ENCODE measurements around the gene PHF10.
"Not testable (repeated sequence)": the region's sequence is repeated elsewhere in the genome, so short reads cannot be mapped to it uniquely, and the experiment has no call there.

Gene PHF10

DNA sequence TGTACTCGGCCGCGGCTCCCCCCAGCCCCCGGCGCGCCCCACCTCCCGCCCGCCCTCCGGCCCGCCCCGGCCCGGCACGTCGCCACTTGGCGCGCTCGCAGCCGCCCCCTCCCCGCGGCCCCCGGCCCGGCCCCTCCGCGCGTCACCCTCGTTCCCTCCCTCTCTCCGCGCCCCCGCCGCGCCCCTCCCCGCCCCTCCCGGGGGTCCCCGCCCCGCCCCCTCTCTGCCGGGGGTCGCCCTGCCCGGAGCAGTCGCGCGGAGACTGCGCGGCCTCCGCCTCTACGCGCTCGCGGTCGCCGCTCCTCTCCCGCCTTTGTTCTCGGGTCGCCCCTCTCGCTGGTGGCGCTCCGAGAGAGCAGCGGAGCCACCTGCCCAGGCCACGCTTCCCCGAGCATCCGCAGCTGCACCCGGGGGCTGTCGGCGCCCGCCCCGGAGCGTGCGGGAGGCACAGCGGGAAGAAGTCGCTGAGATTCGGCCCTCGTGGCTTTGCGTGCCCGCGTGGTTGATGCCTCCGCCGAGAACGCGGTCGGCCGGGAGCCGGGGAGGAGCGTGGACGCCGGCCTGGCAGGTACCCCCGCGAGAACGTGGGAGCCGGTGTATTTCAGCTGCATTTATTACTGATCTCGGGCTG, at the start of gene PHF10:
PHF10 (minus strand) TSS at position 7 of the 631 bp plus-strand sequence. CDS start 569 bp downstream, outside the sequence.
- DNase-seq = peak; percentile 71

DNA sequence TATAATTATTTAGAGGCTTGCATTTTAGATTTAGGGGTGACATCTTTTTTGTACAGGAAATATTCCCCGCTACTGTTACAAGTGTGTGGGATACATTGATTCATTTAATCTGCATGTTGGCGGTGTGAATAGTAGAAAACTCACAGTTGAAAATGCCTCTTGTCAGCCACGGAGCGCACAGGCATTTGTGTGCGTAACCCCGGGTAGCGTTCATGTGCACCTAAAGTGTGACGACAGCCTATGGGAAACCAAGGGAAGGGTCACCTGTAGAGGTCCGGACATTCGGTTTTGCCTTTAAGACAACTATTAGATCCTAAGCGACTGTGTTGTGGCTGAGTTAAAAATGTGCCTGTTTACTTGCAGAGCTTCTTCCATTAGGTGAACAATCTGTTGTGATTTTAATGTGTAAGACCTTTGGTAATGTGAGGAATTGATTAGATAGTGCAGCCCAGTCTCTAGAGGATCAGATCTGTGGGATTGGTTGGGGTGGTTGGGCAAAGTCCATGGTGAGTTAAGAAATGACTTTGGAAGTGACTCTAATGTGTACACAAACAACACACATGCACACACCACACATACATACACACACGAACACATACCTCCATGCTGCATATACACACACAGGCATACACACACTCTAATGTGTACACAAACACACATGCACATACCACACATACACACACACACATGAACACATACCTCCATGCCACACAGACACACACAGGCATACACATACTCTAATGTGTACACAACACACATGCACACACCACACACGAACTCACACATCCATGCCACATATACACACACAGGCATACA, 42.8 kb upstream of the PHF10 start:
- no peak for DNase-seq

- no peak for DNase-seq
Measured at GRCh38 chr6:169766232-169766631, 41.9 kb upstream of the PHF10 start.

DNA sequence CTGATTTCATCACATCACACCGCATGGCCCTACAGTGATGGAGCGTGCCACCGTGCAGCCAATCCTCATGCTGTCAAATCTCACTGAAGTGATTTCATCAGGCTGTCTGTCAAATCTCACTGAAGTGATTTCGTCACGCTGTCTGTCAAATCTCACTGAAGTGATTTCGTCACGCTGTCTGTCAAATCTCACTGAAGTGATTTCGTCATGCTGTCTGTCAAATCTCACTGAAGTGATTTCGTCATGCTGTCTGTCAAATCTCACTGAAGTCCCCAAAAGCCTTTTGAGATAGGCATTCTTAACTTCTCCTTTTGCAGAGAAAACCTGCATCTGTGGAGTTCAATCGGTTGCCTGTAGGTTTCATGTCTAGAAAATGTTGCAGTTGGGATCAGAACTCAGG, 41.5 kb upstream of the PHF10 start:
- DNase-seq = not testable (repeated sequence)

GRCh38 chr6:169763881-169764280, 39.6 kb upstream of the PHF10 start:
- DNase-seq = no peak

DNA sequence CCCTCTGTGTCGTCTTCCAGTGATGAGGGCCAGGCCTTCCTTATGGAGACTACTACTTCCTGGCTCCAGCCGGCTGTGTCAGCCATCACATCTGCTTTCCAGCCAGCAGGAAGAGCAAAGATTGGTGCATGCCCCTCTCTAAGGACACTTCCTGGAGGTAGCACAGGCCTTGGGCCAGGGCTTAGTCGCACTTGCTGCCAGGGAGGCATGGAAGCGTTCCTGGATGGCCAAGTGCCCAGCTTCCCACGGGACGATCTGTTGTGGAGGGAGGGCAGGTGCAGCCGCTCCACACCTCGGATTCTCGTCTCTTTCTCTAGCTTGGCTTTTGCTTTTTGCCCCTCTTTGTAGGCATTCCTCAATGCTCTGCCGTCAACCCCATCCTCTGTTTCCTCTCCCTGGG, 39.0 kb upstream of the PHF10 start:
- DNase-seq = no peak

- DNase-seq = no peak
Measured at GRCh38 chr6:169755162-169755561, 30.9 kb upstream of the PHF10 start.

- DNase-seq = no peak
Measured at GRCh38 chr6:169752074-169752623, 27.8 kb upstream of the PHF10 start.

DNA sequence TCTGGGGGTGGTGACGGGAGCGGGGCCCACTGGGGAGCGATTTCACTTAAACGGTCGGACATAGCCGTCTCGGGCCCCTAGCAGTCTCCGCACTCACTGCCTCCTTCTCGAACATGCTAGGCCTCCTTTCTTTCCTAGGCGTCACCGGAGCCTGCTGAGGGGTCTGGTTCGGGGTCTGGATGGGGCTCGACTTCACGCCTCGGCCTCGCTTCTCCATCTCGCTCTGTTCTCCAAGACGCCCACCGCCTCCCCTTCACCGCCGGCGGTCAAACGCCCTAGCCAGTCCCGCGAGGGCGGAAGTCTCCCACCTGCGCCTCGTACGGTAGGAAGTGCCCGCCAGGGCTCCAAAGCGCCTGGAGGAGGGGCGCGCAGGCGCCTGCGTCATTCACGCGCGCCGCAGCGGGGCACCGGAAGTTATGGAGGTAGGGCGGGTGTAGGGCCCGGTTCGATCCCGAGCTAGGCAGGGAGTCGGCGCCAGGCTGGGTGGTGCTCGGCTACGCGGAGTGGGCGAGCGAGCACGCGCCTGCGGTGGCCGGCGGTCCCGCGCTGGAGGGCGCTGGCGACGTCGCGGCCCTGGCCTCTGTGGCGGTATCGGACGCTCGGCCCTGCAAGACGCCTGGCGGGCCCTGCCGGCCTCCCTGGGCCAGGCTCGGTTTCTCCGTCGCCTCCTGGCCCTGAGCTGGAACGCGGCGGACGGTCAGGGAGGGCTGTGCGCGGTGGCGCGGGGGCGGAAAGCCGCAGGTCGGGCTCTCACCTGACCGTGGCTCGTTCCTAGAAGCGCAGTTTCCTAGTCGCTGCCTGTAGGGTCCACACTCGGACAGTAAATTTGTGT, 27.2 kb upstream of the PHF10 start, which contains the start of the genes DYNLT2 and ERMARD:
DYNLT2 (minus strand) TSS at position 331 of the 832 bp plus-strand sequence; CDS start at position 217, 114 bp downstream.
ERMARD (plus strand) TSS at position 381 of the 832 bp plus-strand sequence; CDS start at position 417, 36 bp downstream.
- DNase-seq = peak; percentile 92

DNA sequence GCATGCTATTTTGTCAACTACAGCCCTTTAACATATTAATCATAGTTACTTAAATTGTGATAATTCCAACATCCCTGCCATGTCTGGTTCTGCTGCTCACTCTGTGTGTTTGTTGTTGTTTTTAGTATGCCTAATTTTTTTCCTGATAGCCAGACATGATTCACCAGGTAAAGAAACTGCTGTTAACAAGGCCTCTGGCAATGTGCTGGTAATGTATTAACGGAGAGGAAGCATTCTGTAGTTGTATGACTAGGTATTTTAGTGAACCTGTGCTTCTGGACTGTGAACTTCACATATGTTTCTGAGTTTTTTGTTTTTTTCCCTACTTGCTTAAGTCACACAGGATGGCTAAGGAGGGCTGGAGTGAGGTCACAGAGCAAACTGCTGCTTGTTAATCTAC, 22.3 kb upstream of the PHF10 start:
- DNase-seq = no peak

DNA sequence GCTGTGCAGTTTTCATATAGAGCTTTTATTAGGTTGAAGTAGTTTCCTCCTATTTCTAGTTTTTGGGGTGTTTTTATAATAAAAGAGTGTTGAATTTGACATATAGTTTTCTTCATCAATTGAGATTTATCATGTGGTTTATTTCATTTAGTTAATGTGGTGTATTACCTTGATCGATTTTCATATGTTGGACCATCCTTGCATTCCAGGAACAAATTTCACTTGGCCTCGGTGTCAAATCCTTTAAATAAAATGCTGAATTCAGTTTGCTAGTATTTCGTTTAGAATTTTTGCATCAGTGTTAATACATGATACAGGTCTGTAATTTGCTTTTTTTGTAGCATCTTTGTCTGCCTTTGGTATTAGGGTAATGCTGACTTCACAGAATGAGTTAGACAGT, 21.1 kb upstream of the PHF10 start:
- DNase-seq = no peak

DNA sequence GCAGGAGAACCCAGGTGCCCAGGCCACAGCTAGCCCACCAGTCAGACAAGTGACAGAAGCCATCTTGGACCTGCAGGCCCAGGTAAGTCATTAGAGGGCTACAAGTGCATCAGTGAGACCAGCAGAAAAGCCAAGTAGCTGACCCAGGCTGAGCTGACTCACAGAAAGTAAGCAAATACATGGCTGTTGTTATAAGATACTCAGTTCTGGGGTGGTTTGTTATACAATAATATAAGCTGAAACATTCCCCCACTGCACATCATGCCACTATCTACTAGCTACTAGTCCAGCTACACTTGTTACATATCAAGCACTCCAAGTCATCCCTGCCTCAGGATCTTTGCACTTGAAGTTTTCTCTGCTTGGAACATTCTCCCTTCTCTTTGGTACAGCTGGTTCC, 17.0 kb upstream of the PHF10 start:
- no peak for DNase-seq

- DNase-seq = no peak
Measured at GRCh38 chr6:169738976-169739529, 14.8 kb upstream of the PHF10 start.

DNA sequence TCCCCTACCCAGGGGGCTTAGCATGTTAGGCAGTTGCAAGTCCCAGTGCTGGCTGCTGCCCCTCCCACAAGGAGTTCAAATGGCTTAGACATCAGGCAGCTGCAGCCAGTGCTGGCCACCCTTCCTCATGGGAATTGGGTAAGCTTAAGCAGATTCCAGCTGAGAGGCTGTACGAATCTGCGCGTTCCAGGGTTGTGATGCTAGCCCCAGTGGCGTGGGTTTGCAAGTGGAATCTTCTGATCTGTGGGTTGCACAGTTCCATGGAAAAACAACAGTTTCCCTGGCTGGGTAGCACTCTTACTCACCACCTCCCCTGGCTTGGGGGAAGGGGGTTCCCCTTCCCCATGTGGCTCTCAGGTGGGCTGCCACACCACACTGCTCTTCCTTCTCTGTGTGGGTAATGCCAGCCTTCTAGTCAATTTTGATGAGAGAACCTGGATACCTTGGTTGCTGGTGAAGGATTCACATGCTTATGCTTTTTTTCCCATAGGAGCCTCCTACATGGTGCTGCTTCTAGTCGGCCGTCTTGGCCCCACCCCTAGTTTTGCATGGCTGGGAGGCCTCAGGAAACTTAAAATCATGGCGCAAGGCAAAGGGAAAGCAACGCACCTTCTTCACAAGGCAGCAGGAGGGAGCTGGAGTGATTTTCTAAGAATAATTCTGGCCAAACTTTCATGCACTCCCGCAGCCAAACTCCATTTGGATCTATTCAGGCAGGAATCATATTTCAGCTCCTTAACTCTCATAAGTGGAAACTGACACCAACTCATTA, 14.1 kb upstream of the PHF10 start:
- no peak for DNase-seq

DNA sequence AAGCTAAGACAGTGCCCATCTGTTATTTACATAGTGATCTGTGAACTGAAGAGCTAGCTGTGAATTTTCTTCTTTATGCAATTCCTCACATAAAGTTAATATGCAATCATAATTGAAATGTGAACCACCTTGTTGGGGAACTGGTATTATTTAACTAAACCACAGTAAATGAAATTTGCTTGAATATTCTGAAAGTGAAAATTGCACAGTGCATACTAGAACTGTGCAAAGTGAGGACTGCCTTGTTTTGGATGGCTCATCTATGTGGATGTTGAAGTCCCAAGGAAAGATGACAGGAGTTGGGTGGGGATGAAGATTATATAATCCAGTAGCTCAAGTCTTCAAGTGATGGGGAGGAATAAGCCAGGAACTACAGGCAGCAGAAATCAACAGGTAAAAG, 5.7 kb upstream of the PHF10 start:
- no peak for DNase-seq

DNA sequence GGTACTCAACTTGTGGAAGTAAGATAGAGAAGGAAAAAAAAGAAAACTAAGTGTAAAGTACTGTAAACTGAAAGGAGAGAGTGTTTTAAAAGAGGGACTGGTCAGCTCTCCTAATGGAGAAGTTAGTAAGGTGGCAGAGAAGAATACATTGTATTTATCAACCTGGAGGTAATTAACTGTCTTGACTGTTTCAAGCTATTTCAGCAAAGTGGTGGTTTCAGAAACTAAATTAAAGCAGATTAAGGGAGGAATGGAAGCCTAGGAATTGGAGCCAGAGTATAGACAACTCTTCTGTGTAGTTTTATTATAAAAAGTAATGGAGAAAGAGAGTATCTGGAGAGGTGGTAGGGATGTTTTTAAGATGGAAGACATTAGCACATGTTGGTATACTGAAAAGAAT, 2.7 kb upstream of the PHF10 start:
- DNase-seq = no peak

DNA sequence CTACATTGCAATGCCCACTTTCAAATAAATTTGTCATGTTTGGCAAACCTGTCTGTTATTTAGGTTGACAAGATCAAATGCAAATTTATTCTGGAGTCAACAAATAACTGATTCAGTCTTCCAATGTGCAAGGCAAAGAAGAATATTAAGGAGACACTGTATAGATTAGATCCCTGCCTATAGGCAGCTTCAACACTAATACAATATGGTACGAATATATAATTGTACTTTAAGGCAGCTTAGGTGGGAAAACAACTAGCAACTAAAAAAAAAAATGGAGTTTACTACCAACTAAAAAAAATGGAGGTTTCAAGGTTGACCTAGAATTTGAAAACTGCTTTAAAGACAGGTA, 1.7 kb upstream of the PHF10 start:
- DNase-seq = no peak

GRCh38 chr6:169725125-169726048, 1.1 kb upstream of the PHF10 start:
- DNase-seq = peak; percentile 50

GRCh38 chr6:169723991-169724493, 258 bp downstream of the PHF10 start:
- peak; percentile 34 for DNase-seq

DNA sequence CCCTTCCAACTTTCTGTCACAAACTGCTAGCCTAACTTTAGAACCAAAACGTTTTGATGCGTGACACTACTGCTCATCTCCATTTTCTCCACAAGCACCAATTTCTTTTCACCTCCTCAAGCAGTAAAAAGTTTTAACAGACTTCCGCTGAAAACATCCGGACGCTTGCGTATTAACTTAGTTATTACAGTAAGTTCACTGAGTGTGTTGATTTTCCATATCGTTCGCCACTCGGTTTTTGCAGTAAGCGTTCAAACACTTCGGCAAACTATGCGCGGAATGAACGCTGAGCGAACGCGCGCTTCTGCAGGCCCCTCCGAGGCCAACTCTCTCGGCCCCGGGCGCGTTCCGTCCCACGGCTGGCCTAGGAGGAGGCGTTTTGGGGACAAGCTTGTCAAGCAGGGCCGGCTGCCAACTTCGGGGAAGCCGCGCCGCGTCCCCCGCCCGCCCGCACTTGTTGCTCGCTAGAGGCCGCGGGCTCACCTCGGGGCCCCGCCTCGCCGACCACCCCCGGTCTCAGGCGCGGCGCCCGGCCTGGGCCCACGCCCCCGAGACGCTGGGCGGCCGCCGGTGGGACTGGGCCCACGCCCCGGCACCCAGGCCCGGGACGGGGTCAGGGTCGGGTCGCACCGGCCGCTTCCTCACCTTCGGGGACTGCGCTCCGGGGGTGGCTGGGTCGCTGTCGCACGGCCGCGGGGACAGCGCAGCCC, 945 bp downstream of the PHF10 start:
- DNase-seq = peak; percentile 63

All from CD4-positive, alpha-beta T cell treated with Interleukin-15 for 1 hour (primary cell).